ENCODE measurements around the gene SURF6.
A peak's percentile ranks its signal among the peaks of the same experiment; 100 is the strongest.

DNA sequence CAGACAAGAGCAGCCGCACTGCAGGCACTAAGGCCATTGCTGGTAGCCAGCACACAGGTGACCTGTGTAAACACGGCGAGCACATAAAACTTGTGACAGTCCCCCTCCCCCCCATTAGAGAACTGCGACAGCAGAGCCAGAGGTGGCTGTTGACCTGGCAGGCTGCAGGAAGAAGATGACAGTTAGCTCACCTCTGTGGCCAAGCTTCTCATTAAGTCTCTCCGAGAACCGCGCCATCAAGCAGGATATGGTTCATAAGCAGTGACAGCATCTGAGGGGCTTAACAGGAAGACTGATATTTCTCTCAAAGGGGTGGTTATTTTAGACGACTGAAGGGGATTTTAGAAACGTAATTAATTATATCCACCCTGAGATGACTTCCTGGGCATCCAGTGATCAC, 34.7 kb upstream of the SURF6 start:
- TF ChIP-seq POLR2A (IDR thresholded peaks at IDR 0.05) = peak in 1 of 3 donors; percentile 38
- TF ChIP-seq, protein P1, sequence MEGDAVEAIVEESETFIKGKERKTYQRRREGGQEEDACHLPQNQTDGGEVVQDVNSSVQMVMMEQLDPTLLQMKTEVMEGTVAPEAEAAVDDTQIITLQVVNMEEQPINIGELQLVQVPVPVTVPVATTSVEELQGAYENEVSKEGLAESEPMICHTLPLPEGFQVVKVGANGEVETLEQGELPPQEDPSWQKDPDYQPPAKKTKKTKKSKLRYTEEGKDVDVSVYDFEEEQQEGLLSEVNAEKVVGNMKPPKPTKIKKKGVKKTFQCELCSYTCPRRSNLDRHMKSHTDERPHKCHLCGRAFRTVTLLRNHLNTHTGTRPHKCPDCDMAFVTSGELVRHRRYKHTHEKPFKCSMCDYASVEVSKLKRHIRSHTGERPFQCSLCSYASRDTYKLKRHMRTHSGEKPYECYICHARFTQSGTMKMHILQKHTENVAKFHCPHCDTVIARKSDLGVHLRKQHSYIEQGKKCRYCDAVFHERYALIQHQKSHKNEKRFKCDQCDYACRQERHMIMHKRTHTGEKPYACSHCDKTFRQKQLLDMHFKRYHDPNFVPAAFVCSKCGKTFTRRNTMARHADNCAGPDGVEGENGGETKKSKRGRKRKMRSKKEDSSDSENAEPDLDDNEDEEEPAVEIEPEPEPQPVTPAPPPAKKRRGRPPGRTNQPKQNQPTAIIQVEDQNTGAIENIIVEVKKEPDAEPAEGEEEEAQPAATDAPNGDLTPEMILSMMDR (IDR thresholded peaks at IDR 0.05) = no peak

Measured in body of pancreas (tissue), 4 donors.